ENCODE data around the gene CELSR2. TPM values are rescaled to one million over a fixed set of nuclear protein-coding genes. Genes with fewer than 3 reads are reported as not detected.

CELSR2 gene
- polyA plus RNA-seq, 6 donors from 2014 or later, result 0.06 to 0.17 TPM; not detected in 4

- Mint-ChIP-seq H3K4me1 (peaks cover 18 to 31% (median 25%) of the 10 kb centered on the region in 3 donors), H3K27ac (no peak overlapping the region), H3K27me3 (peaks cover 0 to 6% (median 0%) of the 10 kb centered on the region in 3 donors), H3K9me3 (no peaks in the 10 kb centered on the region), H3K4me3 (no peak overlapping the region), H3K36me3 (no peaks in the 10 kb centered on the region)
- ATAC-seq (ENCODE audit: low read depth in 2 of 2) (no peak), DNase-seq (no peak)
These were observed 40.8 kb downstream of the CELSR2 start for GRCh38 chr1:109290137-109290536.

DNA sequence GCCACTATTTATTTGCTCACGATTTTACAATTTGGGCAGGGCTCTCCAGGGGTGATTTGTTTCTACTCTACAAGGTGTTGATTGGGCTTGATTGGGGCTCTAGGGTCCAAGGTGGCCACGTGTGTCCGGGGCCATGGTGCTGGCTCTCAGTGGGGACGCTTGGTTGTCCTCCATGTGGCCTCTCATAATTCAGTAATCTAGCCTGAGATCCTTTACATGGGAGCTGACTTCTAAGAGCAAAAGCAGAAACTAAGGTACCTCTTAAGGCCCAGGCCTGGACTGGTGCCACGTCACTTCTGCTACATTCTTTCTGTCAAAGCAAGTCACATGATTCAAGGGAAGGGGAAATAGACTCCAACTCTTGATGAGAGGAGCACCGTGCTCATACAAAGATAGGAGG lies 41.7 kb downstream of the CELSR2 start:
- Mint-ChIP-seq H3K9me3 (no peaks in the 10 kb centered on the region), H3K27ac (no peak overlapping the region), H3K36me3 (no peaks in the 10 kb centered on the region), H3K27me3 (peaks cover 0 to 6% (median 0%) of the 10 kb centered on the region in 3 donors), H3K4me3 (peak overlapping the region in 1 of 8 donors; percentile 16), H3K4me1 (peaks cover 23 to 38% (median 34%) of the 10 kb centered on the region in 3 donors)
- ATAC-seq (ENCODE audit: low read depth in 2 of 2), result peak in 1 of 2 donors; percentile 63
- no peak for DNase-seq

DNA sequence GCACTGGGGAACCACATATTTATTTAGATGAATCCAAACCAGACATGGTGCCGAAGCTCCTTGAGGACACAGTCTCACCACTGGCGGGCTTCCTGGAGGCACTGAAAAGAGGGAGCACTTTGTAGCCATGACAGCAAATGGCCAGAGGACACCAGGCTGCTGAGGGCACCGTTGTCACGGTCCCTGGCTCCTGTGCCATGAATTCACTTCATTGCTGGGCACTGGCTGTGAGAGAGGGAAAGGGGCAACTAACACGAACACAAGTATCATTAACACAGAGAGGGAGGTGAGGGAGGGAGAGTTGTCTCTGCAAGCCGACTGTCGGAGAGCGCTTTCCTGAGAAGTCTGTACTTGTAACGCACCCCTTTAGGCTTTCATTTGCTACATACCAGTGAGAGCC lies 43.0 kb downstream of the CELSR2 start:
- Mint-ChIP-seq H3K27ac (no peak overlapping the region), H3K36me3 (no peaks in the 10 kb centered on the region), H3K27me3 (peaks cover 0 to 6% (median 0%) of the 10 kb centered on the region in 3 donors), H3K4me1 (peaks cover 23 to 38% (median 37%) of the 10 kb centered on the region in 3 donors), H3K9me3 (no peaks in the 10 kb centered on the region), H3K4me3 (no peak overlapping the region)
- no peak for DNase-seq
- no peak for ATAC-seq (ENCODE audit: low read depth in 2 of 2)

- Mint-ChIP-seq H3K4me1 (peaks cover 23 to 38% (median 37%) of the 10 kb centered on the region in 3 donors), H3K9me3 (no peaks in the 10 kb centered on the region), H3K36me3 (no peaks in the 10 kb centered on the region), H3K4me3 (peak overlapping the region in 2 of 8 donors; percentile 29 to 44), H3K27ac (peak overlapping the region in 1 of 6 donors; percentile 5), H3K27me3 (peaks cover 0 to 6% (median 3%) of the 10 kb centered on the region in 3 donors)
- DNase-seq, result no peak
- ATAC-seq (ENCODE audit: low read depth in 2 of 2), result no peak
These were observed 43.7 kb downstream of the CELSR2 start for GRCh38 chr1:109293026-109293425.

DNA sequence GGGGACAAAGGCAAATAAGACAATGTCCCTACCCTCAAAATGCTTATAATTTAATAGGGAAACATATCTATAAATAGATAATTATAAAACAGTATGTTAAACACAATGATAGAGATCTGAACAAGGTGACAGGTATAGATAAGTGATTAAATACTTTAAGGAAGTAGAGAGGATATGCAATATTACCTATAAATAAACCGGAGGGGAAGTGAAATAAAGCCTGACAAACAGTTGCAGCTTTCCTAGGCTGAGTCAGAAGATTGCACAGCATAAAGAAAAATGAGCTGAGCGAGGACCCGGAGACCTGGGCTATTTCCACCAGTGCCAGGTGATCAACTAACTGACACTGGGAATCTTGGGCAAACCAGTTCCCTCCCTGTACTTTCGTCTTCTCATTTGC lies 45.1 kb downstream of the CELSR2 start:
- peaks cover 23 to 42% (median 40%) of the 10 kb centered on the region in 3 donors for H3K4me1 Mint-ChIP-seq
- H3K27me3 Mint-ChIP-seq, result peaks cover 8 to 18% (median 12%) of the 10 kb centered on the region in 3 donors
- H3K9me3 Mint-ChIP-seq, result no peaks in the 10 kb centered on the region
- ATAC-seq (ENCODE audit: low read depth in 2 of 2), result peak; percentile 85 to 88
- H3K4me3 Mint-ChIP-seq, result peak overlapping the region in 7 of 8 donors; percentile 39 to 83 (median 69)
- DNase-seq, result peak; percentile 34
- no peak overlapping the region for H3K27ac Mint-ChIP-seq
- no peaks in the 10 kb centered on the region for H3K36me3 Mint-ChIP-seq

GRCh38 chr1:109295712-109296415 lies 46.5 kb downstream of the CELSR2 start:
- H3K4me3 Mint-ChIP-seq, result peak overlapping the region in 2 of 8 donors; percentile 61 to 67
- H3K36me3 Mint-ChIP-seq, result no peaks in the 10 kb centered on the region
- H3K9me3 Mint-ChIP-seq, result no peaks in the 10 kb centered on the region
- peaks cover 26 to 47% (median 46%) of the 10 kb centered on the region in 3 donors for H3K4me1 Mint-ChIP-seq
- peaks cover 8 to 31% (median 24%) of the 10 kb centered on the region in 3 donors for H3K27me3 Mint-ChIP-seq
- H3K27ac Mint-ChIP-seq, result no peak overlapping the region
- DNase-seq (no peak), ATAC-seq (ENCODE audit: low read depth in 2 of 2) (no peak)

GRCh38 chr1:109296782-109297181 lies 47.4 kb downstream of the CELSR2 start:
- H3K9me3 Mint-ChIP-seq, result no peaks in the 10 kb centered on the region
- peaks cover 23 to 46% (median 43%) of the 10 kb centered on the region in 3 donors for H3K4me1 Mint-ChIP-seq
- no peaks in the 10 kb centered on the region for H3K36me3 Mint-ChIP-seq
- ATAC-seq (ENCODE audit: low read depth in 2 of 2) (no peak), DNase-seq (no peak)
- H3K27ac Mint-ChIP-seq, result no peak overlapping the region
- H3K27me3 Mint-ChIP-seq, result peaks cover 8 to 31% (median 24%) of the 10 kb centered on the region in 3 donors
- H3K4me3 Mint-ChIP-seq, result no peak overlapping the region

DNA sequence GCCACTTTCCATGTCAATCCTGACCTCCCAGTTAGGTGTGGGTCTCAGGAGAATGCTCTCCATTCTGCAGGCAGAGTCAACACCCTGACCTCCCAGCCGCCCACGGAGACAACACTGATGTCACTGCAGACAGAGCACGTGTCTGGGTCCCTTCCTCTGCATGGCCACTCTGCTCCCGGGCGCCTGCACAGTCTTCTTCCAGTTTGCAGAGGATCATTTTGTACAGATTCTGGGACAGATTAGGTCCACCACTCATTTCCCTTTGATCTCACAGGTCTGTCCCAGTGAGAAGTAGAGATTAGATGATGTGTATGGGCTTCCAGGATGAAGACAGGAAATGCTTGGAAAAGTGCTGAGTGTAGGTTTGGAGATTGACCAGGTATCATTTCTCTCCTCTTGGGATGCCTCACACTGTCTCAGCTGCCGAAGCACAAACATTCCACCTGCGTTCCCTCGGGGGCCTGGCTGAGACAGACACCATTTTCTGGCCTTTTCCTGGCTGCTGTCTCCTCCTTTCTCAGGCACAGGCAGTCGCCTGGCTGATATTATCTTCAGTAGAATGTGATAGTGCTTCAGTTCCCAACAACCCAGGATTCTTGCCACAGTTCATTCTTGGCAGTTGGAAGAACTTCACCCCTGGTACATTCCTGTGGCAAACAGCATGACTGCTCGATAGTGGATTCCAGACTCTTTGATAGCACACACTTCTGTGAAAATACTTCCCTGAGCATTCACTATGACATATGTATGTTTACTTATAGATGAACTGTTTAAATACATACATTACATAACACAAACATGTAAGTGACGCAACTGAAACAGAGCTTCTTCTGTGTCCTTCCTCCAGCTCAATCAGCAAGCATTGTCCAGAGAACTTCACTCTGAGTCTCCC lies 49.6 kb downstream of the CELSR2 start:
- Mint-ChIP-seq H3K27ac (no peak overlapping the region), H3K4me1 (peaks cover 20 to 33% (median 31%) of the 10 kb centered on the region in 3 donors), H3K27me3 (peaks cover 8 to 31% (median 24%) of the 10 kb centered on the region in 3 donors), H3K9me3 (no peaks in the 10 kb centered on the region), H3K36me3 (no peaks in the 10 kb centered on the region), H3K4me3 (peak overlapping the region in 1 of 8 donors; percentile 2)
- no peak for DNase-seq
- no peak for ATAC-seq (ENCODE audit: low read depth in 2 of 2)

DNA sequence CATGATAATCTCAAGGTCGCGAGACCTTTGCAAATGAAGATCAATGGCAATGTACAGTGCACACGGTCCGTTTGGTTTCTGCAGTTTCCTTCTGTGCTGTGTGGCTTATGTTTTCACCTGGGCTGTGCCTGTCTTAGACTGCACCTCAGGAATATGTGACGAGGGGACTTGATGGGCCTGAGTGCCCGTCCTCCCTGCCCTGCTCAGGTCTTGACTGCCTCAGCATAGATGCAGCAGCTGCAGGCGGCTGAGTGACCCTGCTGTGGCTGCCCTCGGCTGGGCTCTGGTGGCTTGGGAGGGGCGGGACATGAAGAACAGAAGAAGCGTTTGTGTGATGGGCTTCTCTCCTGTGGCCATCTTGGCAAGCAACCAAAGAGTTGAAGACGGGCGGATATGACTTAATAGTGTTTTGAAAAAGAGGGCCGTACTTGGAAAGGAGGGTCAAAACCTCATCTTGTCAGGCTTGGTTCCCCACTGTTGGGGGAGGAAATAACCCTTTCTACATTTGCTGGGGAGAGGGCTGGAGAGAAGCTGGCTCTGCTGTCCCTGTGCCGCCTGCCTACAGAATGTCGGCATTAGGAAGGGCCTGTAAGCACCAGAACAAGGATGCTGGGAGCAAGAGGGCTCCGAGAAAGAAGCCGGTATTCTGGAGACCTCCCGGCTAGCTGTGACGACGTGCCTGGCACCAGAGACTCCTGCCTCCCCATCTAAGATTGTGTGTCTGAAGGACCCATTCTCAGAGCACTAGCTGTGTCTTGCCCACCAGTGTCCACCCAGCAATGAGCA lies 50.4 kb downstream of the CELSR2 start:
- no peaks in the 10 kb centered on the region for H3K9me3 Mint-ChIP-seq
- no peak overlapping the region for H3K4me3 Mint-ChIP-seq
- ATAC-seq (ENCODE audit: low read depth in 2 of 2) (no peak), DNase-seq (no peak)
- H3K27me3 Mint-ChIP-seq, result peaks cover 8 to 31% (median 24%) of the 10 kb centered on the region in 3 donors
- H3K4me1 Mint-ChIP-seq, result peaks cover 12 to 25% (median 23%) of the 10 kb centered on the region in 3 donors
- no peak overlapping the region for H3K27ac Mint-ChIP-seq
- H3K36me3 Mint-ChIP-seq, result no peaks in the 10 kb centered on the region

- Mint-ChIP-seq H3K9me3 (no peaks in the 10 kb centered on the region), H3K4me1 (peaks cover 6 to 15% (median 14%) of the 10 kb centered on the region in 3 donors), H3K4me3 (no peak overlapping the region), H3K36me3 (no peaks in the 10 kb centered on the region), H3K27ac (no peak overlapping the region), H3K27me3 (peaks cover 8 to 31% (median 24%) of the 10 kb centered on the region in 3 donors)
- ATAC-seq (ENCODE audit: low read depth in 2 of 2), result no peak
- no peak for DNase-seq
These were observed 51.4 kb downstream of the CELSR2 start for GRCh38 chr1:109300650-109301151.

DNA sequence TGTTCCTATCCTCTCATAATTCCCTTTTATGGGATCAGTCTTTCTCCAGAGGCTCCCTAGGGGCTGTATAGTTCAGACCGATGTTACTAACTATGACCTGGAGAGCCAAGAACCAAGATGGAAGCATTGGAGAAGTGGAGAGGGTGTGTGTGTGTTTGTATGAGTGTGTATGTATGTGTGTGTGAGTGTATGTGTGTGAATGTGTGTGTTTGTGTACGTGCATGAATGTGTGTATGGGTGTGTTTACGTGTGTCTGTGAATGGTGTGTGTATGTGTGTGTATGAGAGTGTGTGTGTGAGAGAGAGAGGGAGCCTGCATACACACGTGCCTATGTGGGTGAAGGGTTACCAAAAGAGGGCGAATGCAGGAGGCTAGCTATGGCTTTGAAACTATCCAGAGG lies 52.5 kb downstream of the CELSR2 start:
- Mint-ChIP-seq H3K27ac (no peak overlapping the region), H3K27me3 (peaks cover 8 to 31% (median 24%) of the 10 kb centered on the region in 3 donors), H3K36me3 (no peaks in the 10 kb centered on the region), H3K9me3 (no peaks in the 10 kb centered on the region), H3K4me1 (peaks cover 5 to 19% (median 17%) of the 10 kb centered on the region in 3 donors), H3K4me3 (no peak overlapping the region)
- DNase-seq (no peak), ATAC-seq (ENCODE audit: low read depth in 2 of 2) (no peak)

DNA sequence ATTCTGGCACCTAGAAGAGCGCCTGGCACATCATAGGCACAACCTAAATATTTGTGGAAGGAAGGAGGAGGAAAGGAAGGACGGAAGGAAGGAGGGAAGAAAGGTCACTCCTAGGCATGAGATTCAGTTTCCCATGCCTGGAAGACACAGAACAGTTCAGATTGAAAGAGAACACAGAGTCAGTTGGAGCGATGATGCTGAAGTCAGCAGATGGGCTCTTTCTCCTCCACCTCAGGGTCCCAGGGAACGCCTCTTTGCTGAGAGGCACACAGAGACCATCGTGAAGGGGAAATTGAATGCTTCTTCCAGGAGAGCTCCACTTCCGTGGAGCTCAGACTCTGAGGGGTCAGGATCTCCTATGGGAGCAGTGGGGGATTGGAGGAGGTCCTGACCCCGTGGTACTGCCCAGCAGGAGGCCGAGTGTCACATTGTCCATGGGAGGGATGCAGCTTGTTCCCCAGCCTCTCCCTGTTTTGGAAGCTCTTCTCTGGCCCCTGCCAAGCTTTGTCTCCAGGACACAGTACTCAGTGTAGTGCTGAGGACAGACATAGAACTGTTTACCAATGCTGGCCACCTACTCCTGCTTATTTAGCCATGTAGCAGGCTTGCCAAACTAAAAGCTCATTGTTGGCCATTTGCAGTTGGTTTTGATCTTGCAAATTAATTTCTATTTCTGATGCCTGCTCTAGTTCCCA lies 55.0 kb downstream of the CELSR2 start:
- ATAC-seq (ENCODE audit: low read depth in 2 of 2) (no peak), DNase-seq (no peak)
- Mint-ChIP-seq H3K27me3 (peaks cover 4 to 21% (median 14%) of the 10 kb centered on the region in 3 donors), H3K4me1 (peaks cover 19 to 32% (median 30%) of the 10 kb centered on the region in 3 donors), H3K36me3 (no peaks in the 10 kb centered on the region), H3K9me3 (no peaks in the 10 kb centered on the region), H3K4me3 (no peak overlapping the region), H3K27ac (no peak overlapping the region)

Measured in naive B cell (primary cell).